WTC11 (cell line): Measurements from ENCODE around the gene CYGB. TPM values are rescaled to one million over a fixed set of nuclear protein-coding genes. Genes with fewer than 3 reads are reported as not detected.

Experiments used
- ATAC-seq: fragments of 200-7000 bp; cut with Tn5 transposase; 2 replicates; pipeline ENCODE4 v1.10.0; 2021; ENCODE audit warnings: mild to moderate bottlenecking, moderate library complexity
- CTCF ChIA-PET: fragments of 300-600 bp; sonication (Branson Sonifier 250); formaldehyde crosslinking; loops from one replicate; lab custom pipeline; 2021; ENCODE audit warnings: antibody characterized with exemption; lab: Charles Lee
- POLR2A ChIA-PET: fragments of 350-600 bp; sonication (Branson Sonifier 250); formaldehyde crosslinking; loops from one replicate; lab custom pipeline; 2021; ENCODE audit warnings: antibody characterized with exemption; lab: Charles Lee
- DNase-seq: peaks from one replicate; pipeline ENCODE4 v3.0.0; 2021; ENCODE audit warnings: low spot score
- H3K27ac Mint-ChIP-seq: 2 replicates; pipeline ENCODE4 v1.8.0; 2021; ENCODE audit warnings: mixed read lengths
- H3K27me3 Mint-ChIP-seq: 2 replicates; pipeline ENCODE4 v1.8.0; 2021; ENCODE audit warnings: low read depth, mild to moderate bottlenecking, moderate library complexity, mixed read lengths
- H3K36me3 Mint-ChIP-seq: 2 replicates; pipeline ENCODE4 v1.8.0; 2021; ENCODE audit warnings: mixed read lengths
- H3K4me1 Mint-ChIP-seq: 2 replicates; pipeline ENCODE4 v1.8.0; 2022; ENCODE audit warnings: mixed read lengths
- H3K4me3 Mint-ChIP-seq: 2 replicates; pipeline ENCODE4 v1.8.0; 2021; ENCODE audit warnings: mild to moderate bottlenecking, moderate library complexity, mixed read lengths
- H3K9me3 Mint-ChIP-seq: 2 replicates; pipeline ENCODE4 v1.8.0; 2021; ENCODE audit warnings: mixed read lengths
- CDX4 ChIP-seq: fragments of 250-450 bp; sonication (Bioruptor Pico); IDR thresholded peaks from 2 replicates; pipeline ENCODE4 v1.9.0; 2021; ENCODE audit warnings: moderate library complexity, mild to moderate bottlenecking, inconsistent platforms, borderline replicate concordance
- E2F4 ChIP-seq: sonication (generic); formaldehyde crosslinking; IDR thresholded peaks from 2 replicates; pipeline ENCODE4 v1.8.1; 2022; ENCODE audit warnings: low read depth, mild to moderate bottlenecking, moderate library complexity, missing genetic modification reagents, borderline replicate concordance
- EMX1 ChIP-seq: fragments of 250-450 bp; sonication (Bioruptor Pico); IDR thresholded peaks from 2 replicates; pipeline ENCODE4 v1.8.0; 2021; ENCODE audit warnings: mild to moderate bottlenecking
- ESRRA ChIP-seq: sonication (generic); formaldehyde crosslinking; IDR thresholded peaks from 2 replicates; pipeline ENCODE4 v1.8.1; 2022; ENCODE audit warnings: mild to moderate bottlenecking, missing genetic modification reagents, borderline replicate concordance
- ETV6 ChIP-seq: sonication (generic); formaldehyde crosslinking; IDR thresholded peaks from 2 replicates; pipeline ENCODE4 v1.8.1; 2022; ENCODE audit warnings: mild to moderate bottlenecking, missing genetic modification reagents
- JAZF1 ChIP-seq: fragments of 250-450 bp; sonication (Bioruptor Pico); IDR thresholded peaks from 2 replicates; pipeline ENCODE4 v1.9.0; 2021; ENCODE audit warnings: moderate library complexity, mild to moderate bottlenecking, inconsistent platforms
- MAX ChIP-seq: sonication (generic); formaldehyde crosslinking; IDR thresholded peaks from 2 replicates; pipeline ENCODE4 v1.8.0; 2022; ENCODE audit warnings: mild to moderate bottlenecking, missing genetic modification reagents
- NFE2L1 ChIP-seq: sonication (generic); formaldehyde crosslinking; IDR thresholded peaks from 2 replicates; pipeline ENCODE4 v1.8.1; 2023; ENCODE audit warnings: missing genetic modification reagents
- NFYB ChIP-seq: sonication (generic); formaldehyde crosslinking; conservative IDR thresholded peaks from 2 replicates; pipeline ENCODE4 v1.8.0; 2022; ENCODE audit warnings: low read depth, missing genetic modification reagents
- NR1H2 ChIP-seq: sonication (generic); formaldehyde crosslinking; IDR thresholded peaks from 2 replicates; pipeline ENCODE4 v1.9.0; 2021; ENCODE audit warnings: mild to moderate bottlenecking, moderate library complexity, missing genetic modification reagents
- NR2C2 ChIP-seq: sonication (generic); formaldehyde crosslinking; IDR thresholded peaks from 2 replicates; pipeline ENCODE4 v1.8.0; 2022; ENCODE audit warnings: mild to moderate bottlenecking, missing genetic modification reagents
- NR3C1 ChIP-seq: sonication (generic); formaldehyde crosslinking; conservative IDR thresholded peaks from 2 replicates; pipeline ENCODE4 v1.8.1; 2023; ENCODE audit warnings: low read depth, mild to moderate bottlenecking, missing genetic modification reagents
- PRRX2 ChIP-seq: fragments of 250-450 bp; sonication (Bioruptor Pico); IDR thresholded peaks from 2 replicates; pipeline ENCODE4 v1.8.0; 2021; ENCODE audit warnings: mild to moderate bottlenecking
- RELA ChIP-seq: sonication (generic); formaldehyde crosslinking; IDR thresholded peaks from 2 replicates; pipeline ENCODE4 v1.8.1; 2022; ENCODE audit warnings: missing genetic modification reagents, mild to moderate bottlenecking, borderline replicate concordance
- RORB ChIP-seq: fragments of 250-450 bp; sonication (Bioruptor Pico); IDR thresholded peaks from 2 replicates; pipeline ENCODE4 v1.9.0; 2021; ENCODE audit warnings: mild to moderate bottlenecking
- SP1 ChIP-seq: sonication (generic); formaldehyde crosslinking; conservative IDR thresholded peaks from 2 replicates; pipeline ENCODE4 v1.8.1; 2022; ENCODE audit warnings: missing genetic modification reagents
- ZNF138 ChIP-seq: sonication (generic); formaldehyde crosslinking; conservative IDR thresholded peaks from 2 replicates; pipeline ENCODE4 v1.8.1; 2022; ENCODE audit warnings: mild to moderate bottlenecking, moderate library complexity, missing genetic modification reagents
- ZNF219 ChIP-seq: sonication (generic); formaldehyde crosslinking; IDR thresholded peaks from 2 replicates; pipeline ENCODE4 v1.8.0; 2023; ENCODE audit warnings: missing genetic modification reagents, mild to moderate bottlenecking, borderline replicate concordance
- ZNF232 ChIP-seq: sonication (generic); formaldehyde crosslinking; IDR thresholded peaks from 2 replicates; pipeline ENCODE4 v1.8.0; 2022; ENCODE audit warnings: mild to moderate bottlenecking, missing genetic modification reagents
- ZNF671 ChIP-seq: fragments of 250-450 bp; sonication (Bioruptor Pico); IDR thresholded peaks from 2 replicates; pipeline ENCODE4 v1.8.0; 2021; ENCODE audit warnings: mild to moderate bottlenecking
- ZSCAN18 ChIP-seq: fragments of 250-450 bp; sonication (Bioruptor Pico); IDR thresholded peaks from 2 replicates; pipeline ENCODE4 v2.1.2; 2022; ENCODE audit warnings: mild to moderate bottlenecking, moderate library complexity
- total RNA-seq: library from RNA; stranded (reverse); gene quantifications from 3 replicates; pipeline ENCODE4 v1.2.3, GENCODE V29; 2021

Gene CYGB
- total RNA-seq, 1 experiment from 2014 or later: 3.6 TPM

- TF ChIP-seq E2F4 (CRISPR knock-in tag) (no peak), ZSCAN18 (CRISPR knock-in tag) (no peak), PRRX2 (no peak), NR1H2 (CRISPR knock-in tag) (no peak), SP1 (CRISPR knock-in tag) (no peak), NR2C2 (CRISPR knock-in tag) (no peak), MAX (no peak), RELA (no peak), NR3C1 (CRISPR knock-in tag) (no peak)
Measured at GRCh38 chr17:76542984-76543383, 5.5 kb upstream of the CYGB start (continued).

GRCh38 chr17:76542566-76542971, 5.1 kb upstream of the CYGB start:
- ChIA-PET CTCF (interaction anchor here (1.0 to 5.4 kb wide), 5 partner anchors 10 to 139 kb away, joined by 3 to 81 read pairs (median 3); no protein-coding TSS in a partner anchor), POLR2A (no interaction called here)
- ATAC-seq (no peak), DNase-seq (no peak)
- Mint-ChIP-seq H3K9me3 (no peaks in the 10 kb centered on the region), H3K4me1 (peaks cover 40% of the 10 kb centered on the region), H3K36me3 (no peaks in the 10 kb centered on the region; the same call in 1 of the 2 replicates), H3K4me3 (no peak overlapping the region), H3K27ac (no peak overlapping the region), H3K27me3 (peaks cover 25% of the 10 kb centered on the region)
- TF ChIP-seq NFYB (no peak), CDX4 (CRISPR knock-in tag) (no peak), ZNF232 (no peak), ETV6 (no peak), ZSCAN18 (CRISPR knock-in tag) (no peak)

GRCh38 chr17:76541739-76542454, 4.4 kb upstream of the CYGB start:
- POLR2A ChIA-PET: no interaction called here
- no peak for ATAC-seq
- H3K27me3 Mint-ChIP-seq: peaks cover 31% of the 10 kb centered on the region
- TF ChIP-seq RORB (CRISPR knock-in tag) (no peak), ESRRA (CRISPR knock-in tag) (no peak), ZNF219 (CRISPR knock-in tag) (no peak), ZNF671 (CRISPR knock-in tag) (no peak), JAZF1 (no peak), SP1 (CRISPR knock-in tag) (no peak), ZNF138 (no peak), PRRX2 (no peak), NFE2L1 (CRISPR knock-in tag) (no peak), EMX1 (no peak)
- TF ChIP-seq, all 79 proteins: peak for 0
- H3K4me1 Mint-ChIP-seq: peaks cover 40% of the 10 kb centered on the region
- CTCF ChIA-PET: interaction anchor here (1.0 to 9.7 kb wide), 3 partner anchors 15 to 19 kb away, joined by 3 to 123 read pairs (median 81); no protein-coding TSS in a partner anchor
- H3K9me3 Mint-ChIP-seq: no peaks in the 10 kb centered on the region
- H3K36me3 Mint-ChIP-seq: no peaks in the 10 kb centered on the region; the same call in 1 of the 2 replicates
- H3K4me3 Mint-ChIP-seq: no peak overlapping the region
- H3K27ac Mint-ChIP-seq: no peak overlapping the region
- DNase-seq: no peak
